ENCODE measurements around the gene AP4E1.

DNA sequence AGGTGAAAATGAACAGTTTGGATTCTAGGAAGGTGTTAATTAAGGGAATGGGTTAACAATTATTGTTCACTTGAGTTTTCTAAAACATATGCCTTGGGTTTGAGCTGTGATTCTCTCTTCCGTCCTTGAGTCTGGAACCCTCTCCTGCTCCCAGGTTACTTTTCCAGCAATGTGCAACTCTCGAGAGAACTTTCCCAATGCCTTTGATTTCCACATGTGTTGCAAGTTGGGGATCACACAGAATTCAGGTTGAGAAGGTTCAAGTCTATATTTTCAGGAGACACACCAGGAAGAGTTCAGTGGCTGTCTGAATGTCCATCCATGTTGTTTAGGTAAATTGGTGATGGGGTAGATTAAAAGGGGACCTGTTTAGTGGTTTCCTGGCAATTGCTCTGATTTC lies 137.5 kb downstream of the AP4E1 start:
- TF ChIP-seq POLR2AphosphoS5 (IDR thresholded peaks at IDR 0.05): no peak
- TF ChIP-seq, protein P1, sequence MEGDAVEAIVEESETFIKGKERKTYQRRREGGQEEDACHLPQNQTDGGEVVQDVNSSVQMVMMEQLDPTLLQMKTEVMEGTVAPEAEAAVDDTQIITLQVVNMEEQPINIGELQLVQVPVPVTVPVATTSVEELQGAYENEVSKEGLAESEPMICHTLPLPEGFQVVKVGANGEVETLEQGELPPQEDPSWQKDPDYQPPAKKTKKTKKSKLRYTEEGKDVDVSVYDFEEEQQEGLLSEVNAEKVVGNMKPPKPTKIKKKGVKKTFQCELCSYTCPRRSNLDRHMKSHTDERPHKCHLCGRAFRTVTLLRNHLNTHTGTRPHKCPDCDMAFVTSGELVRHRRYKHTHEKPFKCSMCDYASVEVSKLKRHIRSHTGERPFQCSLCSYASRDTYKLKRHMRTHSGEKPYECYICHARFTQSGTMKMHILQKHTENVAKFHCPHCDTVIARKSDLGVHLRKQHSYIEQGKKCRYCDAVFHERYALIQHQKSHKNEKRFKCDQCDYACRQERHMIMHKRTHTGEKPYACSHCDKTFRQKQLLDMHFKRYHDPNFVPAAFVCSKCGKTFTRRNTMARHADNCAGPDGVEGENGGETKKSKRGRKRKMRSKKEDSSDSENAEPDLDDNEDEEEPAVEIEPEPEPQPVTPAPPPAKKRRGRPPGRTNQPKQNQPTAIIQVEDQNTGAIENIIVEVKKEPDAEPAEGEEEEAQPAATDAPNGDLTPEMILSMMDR (IDR thresholded peaks at IDR 0.05; ENCODE audit: poor library complexity, severe bottlenecking): no peak
- no peak for TF ChIP-seq TAF1 (IDR thresholded peaks at IDR 0.05; ENCODE audit: low read depth)
- no peak for TF ChIP-seq EP300 (conservative IDR thresholded peaks at IDR 0.05; ENCODE audit: poor library complexity, severe bottlenecking)
- TF ChIP-seq, protein P2, sequence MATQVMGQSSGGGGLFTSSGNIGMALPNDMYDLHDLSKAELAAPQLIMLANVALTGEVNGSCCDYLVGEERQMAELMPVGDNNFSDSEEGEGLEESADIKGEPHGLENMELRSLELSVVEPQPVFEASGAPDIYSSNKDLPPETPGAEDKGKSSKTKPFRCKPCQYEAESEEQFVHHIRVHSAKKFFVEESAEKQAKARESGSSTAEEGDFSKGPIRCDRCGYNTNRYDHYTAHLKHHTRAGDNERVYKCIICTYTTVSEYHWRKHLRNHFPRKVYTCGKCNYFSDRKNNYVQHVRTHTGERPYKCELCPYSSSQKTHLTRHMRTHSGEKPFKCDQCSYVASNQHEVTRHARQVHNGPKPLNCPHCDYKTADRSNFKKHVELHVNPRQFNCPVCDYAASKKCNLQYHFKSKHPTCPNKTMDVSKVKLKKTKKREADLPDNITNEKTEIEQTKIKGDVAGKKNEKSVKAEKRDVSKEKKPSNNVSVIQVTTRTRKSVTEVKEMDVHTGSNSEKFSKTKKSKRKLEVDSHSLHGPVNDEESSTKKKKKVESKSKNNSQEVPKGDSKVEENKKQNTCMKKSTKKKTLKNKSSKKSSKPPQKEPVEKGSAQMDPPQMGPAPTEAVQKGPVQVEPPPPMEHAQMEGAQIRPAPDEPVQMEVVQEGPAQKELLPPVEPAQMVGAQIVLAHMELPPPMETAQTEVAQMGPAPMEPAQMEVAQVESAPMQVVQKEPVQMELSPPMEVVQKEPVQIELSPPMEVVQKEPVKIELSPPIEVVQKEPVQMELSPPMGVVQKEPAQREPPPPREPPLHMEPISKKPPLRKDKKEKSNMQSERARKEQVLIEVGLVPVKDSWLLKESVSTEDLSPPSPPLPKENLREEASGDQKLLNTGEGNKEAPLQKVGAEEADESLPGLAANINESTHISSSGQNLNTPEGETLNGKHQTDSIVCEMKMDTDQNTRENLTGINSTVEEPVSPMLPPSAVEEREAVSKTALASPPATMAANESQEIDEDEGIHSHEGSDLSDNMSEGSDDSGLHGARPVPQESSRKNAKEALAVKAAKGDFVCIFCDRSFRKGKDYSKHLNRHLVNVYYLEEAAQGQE (IDR thresholded peaks at IDR 0.05; ENCODE audit: borderline replicate concordance): no peak
- TF ChIP-seq EZH2 (IDR thresholded peaks at IDR 0.05; ENCODE audit: borderline replicate concordance, insufficient read depth, low read length, poor library complexity, severe bottlenecking): no peak
- TF ChIP-seq MXI1 (conservative IDR thresholded peaks at IDR 0.05; ENCODE audit: poor library complexity, severe bottlenecking): no peak
- TF ChIP-seq RAD21 (conservative IDR thresholded peaks at IDR 0.05): no peak
- TF ChIP-seq SMC3 (conservative IDR thresholded peaks at IDR 0.05; ENCODE audit: poor library complexity): no peak
